ENCODE measurements around the gene CHCHD6.

DNA sequence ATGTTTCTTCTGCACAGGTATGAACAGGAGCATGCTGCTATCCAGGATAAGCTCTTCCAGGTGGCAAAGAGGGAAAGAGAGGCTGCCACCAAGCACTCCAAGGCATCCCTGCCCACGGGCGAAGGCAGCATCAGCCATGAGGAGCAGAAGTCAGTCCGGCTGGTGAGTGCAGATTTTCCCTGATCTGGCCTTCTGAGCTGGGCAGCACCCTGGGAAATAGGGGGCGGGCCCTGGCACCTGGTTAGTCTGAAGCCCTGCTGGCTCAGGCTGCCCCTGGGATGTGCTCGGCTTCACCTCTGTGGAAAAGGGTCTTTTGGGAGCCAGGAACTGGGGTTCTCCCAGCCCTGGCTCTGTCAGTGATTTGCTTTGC lies 29.0 kb downstream of the CHCHD6 start:
- TF ChIP-seq POLR2AphosphoS5 (IDR thresholded peaks at IDR 0.05; ENCODE audit: borderline replicate concordance, low read depth, low read length): no peak
- no peak for TF ChIP-seq EZH2 (IDR thresholded peaks at IDR 0.05)

Measured in SK-N-MC (cell line).